WI38 (cell line): ENCODE data around the gene PARD3B.

Experiments
- H3K4me3 ChIP-seq: 2 replicates; pipeline ENCODE4 v1.5.1; 2011; ENCODE audit warnings: low read depth, mild to moderate bottlenecking, control low read depth, low read length
- TF ChIP-seq, protein P1 (sequence below): IDR thresholded peaks from 2 replicates; pipeline ENCODE4 v1.5.1; 2012; ENCODE audit warnings: low read depth, mild to moderate bottlenecking, control low read depth, low read length

The PARD3B gene

DNA sequence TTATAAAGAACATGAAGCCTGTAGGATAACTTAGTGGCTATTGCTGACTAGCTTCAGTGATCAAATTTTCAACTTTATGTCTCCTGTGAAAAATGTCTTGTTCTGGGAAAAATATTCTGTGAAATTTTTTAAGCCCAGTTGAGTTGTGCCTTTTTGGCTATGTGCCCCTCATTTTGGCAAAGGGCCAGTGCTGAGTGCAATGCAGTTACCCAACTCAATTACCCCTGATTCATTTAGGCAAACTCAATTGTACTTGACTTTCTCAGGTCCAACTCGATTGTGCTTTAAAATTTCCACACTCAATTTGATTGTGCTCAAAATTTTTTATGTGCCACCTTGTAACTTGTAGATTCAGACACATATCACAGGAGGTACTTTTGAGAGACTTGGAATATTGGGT lies 588.3 kb downstream of the PARD3B start:
- TF ChIP-seq, protein P1, sequence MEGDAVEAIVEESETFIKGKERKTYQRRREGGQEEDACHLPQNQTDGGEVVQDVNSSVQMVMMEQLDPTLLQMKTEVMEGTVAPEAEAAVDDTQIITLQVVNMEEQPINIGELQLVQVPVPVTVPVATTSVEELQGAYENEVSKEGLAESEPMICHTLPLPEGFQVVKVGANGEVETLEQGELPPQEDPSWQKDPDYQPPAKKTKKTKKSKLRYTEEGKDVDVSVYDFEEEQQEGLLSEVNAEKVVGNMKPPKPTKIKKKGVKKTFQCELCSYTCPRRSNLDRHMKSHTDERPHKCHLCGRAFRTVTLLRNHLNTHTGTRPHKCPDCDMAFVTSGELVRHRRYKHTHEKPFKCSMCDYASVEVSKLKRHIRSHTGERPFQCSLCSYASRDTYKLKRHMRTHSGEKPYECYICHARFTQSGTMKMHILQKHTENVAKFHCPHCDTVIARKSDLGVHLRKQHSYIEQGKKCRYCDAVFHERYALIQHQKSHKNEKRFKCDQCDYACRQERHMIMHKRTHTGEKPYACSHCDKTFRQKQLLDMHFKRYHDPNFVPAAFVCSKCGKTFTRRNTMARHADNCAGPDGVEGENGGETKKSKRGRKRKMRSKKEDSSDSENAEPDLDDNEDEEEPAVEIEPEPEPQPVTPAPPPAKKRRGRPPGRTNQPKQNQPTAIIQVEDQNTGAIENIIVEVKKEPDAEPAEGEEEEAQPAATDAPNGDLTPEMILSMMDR: no peak
- no peak overlapping the region for H3K4me3 ChIP-seq

DNA sequence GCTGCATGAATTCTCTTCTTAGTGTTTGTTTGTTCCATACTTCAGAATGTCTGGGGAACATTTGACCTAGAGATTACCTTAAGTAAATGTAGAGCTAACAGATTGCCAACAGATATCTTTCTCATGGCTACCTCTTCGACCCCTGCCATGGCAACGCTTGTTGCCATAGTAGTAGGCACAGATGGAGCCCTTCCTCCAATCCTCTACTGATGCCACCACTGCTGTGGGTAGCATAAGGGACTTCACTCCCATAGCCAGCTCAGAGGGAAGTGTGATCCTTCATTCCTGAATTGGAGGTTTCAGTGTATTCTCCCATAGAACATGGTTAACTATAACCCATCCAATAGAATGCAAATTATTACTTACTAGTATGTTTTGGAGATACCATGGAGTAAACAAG lies 593.5 kb downstream of the PARD3B start:
- TF ChIP-seq, protein P1: no peak
- no peak overlapping the region for H3K4me3 ChIP-seq

DNA sequence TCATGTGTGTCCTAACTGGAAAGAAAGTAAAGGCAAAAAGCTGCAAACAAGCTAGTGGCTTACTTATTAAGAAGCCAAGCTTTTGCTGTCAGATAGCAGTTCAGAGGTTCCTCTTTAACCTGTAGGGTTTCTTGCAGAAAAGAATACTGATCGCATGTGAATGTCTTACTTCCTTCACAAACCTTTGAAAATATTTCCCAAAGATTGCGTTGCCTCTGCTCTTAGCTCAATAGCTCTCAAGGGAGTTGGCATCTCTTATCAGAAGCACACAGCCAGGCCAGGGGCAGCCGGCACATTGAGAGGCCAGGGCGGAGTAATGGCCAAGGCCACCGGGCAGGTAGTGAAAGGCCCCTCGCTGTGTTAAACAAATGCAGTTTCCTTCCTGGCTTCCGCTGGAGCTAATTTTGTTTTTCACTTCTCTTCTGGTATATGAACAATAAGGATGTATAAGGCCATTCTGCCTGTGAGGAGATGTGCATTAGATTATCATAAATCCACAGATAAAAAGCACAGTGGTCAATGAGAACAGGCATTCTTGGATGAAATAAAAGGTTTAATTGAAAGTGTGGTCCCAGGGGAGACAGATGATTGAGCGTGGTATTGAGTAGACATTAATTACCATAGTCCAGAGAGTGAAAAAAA lies 594.7 kb downstream of the PARD3B start:
- TF ChIP-seq, protein P1: no peak

GRCh38 chr2:205141381-205141780 lies 596.1 kb downstream of the PARD3B start:
- H3K4me3 ChIP-seq: no peak overlapping the region
- TF ChIP-seq, protein P1: no peak

More for the DNA sequence above, 594.7 kb downstream of the PARD3B start:
- H3K4me3 ChIP-seq: no peak overlapping the region

- TF ChIP-seq, protein P1: no peak
- no peak overlapping the region for H3K4me3 ChIP-seq
Measured at GRCh38 chr2:205145888-205146287, 600.6 kb downstream of the PARD3B start.

DNA sequence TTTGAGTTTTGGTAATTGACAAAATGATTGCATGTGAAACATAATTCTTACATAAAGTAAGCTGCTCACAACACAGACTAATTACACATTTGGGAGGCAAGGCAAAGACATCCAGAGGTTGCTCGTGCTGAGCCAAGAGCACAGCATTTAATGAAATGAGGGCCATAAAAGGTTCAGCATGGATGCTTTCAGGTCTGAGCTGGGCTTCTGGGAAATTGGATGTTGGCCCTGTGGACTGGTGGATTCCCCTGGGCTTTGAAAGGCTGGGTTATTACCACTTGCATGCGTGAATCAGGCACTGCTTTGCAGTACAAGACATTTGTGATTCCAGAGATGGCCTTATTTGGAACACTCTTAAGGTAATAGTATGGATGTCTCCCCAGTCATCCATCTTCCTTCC lies 603.5 kb downstream of the PARD3B start:
- TF ChIP-seq, protein P1: no peak
- H3K4me3 ChIP-seq: no peak overlapping the region

GRCh38 chr2:205156457-205156856 lies 611.2 kb downstream of the PARD3B start:
- no peak overlapping the region for H3K4me3 ChIP-seq
- TF ChIP-seq, protein P1: no peak
